Measurements from ENCODE around the gene YWHAG.
"Not testable (repeated sequence)": the region's sequence is repeated elsewhere in the genome, so short reads cannot be mapped to it uniquely, and the experiment has no call there.

YWHAG gene

DNA sequence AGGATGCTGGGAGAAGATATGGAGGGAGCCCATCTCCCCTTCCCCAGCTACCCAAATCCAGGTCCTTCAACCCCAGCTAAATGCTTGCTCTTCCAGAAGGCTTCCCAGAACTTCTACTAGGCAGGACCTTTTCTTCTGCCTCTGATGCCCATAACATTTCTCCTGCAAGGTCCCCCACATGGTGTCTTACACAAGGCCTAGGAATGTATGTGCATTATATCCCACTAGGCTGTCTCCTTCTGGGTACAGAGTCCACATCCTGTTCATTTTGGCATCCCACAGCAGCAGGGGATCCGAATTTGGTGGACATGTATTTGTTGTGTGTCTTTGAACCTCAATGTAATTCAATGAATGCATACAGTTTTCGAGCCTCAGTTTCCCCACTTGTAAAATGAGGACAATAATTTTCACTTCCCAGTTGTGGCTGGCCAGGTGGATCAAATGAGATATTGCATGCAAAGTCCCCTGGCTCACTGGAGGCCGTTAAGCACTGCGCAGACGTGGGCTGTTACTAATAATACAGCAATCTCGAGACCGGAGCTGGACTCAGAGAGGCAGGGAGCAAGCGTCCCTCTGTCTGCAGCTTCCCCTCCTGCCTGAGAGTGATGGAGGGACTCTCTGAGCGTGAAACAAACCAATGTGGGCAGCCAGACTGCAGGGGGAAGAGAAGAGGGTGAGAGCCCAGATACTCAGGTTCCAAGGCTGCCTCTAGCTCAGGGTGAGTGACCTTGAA lies 18.6 kb upstream of the YWHAG start:
- no peak for DNase-seq (ENCODE audit: low read depth)

DNA sequence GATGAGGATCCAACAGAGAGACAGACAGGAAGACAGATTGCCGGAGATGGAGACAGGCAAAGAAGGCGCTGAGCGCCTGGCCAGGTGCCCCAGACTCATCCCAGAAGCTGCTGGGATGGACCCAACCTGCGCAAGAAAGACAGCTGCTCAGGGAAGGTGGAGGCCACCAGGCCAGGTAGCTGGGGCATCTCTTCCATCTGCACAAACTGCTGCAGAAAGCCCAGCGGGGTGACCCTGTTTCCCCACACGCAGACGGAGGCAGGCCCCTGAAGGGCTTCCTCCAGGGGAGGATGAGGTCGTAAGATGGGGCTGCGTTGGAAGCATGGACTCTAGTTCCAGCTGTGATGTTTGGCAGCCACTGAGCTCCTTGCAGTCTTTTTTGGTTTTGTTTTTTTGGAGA lies 16.5 kb upstream of the YWHAG start:
- DNase-seq (ENCODE audit: low read depth) = no peak

DNA sequence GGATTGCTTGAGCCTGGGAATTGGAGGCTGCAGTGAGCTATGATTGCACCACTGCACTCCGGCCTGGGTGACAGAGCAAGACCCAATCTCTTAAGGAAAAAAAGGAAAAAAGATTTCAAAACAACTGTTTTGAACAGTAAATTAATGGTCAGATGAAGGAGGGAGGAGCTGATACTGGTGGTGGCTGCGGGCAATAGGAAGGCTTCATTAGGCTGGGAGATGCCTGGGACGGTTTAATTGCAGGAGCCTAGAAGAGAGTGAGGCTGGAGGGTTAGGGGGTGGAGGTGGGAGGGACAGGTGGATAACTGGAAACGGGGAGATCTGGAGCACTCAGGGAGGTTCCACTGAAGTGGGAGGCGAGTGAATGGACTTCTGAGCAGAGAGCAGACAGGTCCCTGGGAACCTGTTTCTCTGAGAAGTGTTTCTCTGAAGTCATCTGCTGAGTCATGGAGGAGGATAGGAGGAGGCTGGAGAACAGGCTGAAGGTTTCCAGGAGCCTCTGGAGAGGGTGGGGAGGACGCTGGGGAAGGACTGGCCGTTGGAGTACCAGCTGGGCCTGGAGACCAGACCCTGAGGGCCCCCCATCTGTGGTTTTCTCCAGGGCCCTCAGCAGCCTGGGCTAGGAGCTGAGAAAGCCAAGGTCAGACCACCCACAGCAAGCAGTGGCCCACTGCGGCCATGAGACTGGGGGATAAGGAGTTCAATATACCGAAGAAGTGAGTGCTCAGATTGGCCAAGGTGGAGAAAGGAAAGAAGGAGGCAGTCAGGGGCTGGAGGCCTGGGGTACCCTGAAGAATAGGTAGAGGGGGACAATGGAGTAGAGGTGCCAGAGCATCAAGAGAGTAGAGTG lies 14.4 kb upstream of the YWHAG start:
- DNase-seq (ENCODE audit: low read depth) = no peak

DNA sequence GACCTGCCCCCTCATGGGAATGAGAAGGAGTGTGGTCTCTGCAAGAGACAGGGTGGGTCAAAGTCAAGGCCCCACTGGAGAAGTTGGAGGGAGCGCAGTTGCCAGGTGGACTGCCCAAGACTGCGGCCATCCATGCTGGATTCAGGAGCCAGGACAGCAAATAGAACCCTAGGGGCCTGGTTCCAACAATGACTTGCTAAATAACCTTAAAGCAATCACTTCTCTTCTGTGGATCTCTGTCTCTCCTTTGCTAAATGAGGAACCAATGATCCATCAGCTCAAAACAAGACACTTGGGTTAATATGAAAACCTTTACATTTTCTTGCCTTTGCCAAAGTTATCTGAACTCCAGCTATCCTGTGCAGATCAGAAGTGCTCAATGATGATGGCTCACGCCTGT lies 12.6 kb upstream of the YWHAG start:
- no peak for DNase-seq (ENCODE audit: low read depth)

DNA sequence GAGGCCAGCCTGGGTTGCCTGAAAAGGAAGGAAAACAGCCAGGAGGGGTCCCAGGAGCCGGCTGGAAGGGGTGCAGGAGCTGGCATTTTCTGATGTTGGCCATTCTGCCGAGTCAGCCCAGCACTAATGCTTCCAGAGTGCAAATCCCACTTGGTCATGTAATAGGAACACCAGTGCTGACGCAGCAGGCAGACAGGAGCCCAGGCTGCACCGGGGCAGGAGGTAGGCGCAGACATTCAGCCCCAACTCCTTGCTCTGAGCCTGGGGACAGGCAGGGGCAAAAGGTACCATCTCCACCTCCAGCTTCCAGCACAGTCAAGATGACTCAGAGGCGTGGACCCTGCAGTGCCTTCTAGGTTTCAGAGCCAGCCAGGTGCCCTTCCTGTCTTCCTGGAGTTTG lies 10.2 kb upstream of the YWHAG start:
- no peak for DNase-seq (ENCODE audit: low read depth)

DNA sequence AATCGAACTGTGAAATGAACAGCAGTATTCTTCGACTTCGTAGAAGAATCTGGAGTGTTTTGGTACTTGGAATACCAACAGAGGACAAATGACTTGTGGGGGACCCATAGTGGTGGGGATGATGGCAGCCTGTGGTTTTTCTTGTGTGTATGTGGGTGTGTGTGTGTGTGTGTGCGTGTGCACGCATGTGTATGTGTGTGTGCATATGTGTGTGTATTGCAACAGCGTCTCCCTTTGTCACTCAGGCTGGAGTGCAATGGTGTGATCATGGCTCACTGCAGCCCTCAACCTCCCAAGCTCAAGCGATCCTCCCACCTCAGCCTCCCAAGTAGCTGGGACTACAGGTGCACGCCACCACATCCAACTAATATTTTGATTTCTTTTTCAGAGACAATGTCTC lies 9.4 kb upstream of the YWHAG start:
- no peak for DNase-seq (ENCODE audit: low read depth)

DNA sequence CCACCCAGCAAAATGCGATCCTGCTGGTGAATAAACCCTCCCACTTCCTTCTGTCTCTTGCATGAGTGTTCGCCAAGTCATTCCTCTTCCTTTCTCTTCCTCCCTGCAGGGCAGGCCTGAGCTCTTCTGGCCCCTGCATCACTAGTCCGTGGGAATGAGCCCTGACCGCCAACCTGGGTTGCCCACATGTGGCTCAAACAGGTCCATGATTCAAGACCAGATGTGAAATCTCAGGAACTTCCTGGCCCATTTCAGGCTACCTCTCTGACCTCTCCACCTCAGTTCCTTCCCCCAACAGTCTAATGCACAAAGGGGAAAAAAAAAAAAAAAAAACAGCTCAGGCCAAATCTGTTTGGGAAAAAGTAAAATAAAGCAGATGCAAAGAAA lies 5.4 kb upstream of the YWHAG start:
- no peak for DNase-seq (ENCODE audit: low read depth)

DNA sequence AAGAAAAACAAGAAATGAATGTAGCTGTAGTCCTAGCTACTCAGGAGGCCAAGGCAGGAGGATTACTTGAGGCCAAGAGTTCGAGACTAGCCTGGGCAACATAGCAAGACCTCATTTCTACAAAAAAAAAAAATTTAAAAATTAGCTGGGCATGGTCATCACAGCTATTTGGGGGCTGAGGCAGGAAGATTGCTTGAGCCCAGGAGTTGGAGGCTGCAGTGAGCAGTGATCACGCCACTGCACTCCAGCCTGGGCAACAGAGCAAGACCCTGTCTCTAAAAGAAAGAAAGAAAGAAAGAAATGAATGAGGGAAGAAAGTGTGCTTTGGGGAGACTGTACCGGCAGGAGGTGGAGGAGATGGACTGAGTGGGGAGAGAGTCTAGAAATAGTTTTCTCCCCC lies 5.0 kb upstream of the YWHAG start:
- not testable (repeated sequence) for DNase-seq (ENCODE audit: low read depth)

DNA sequence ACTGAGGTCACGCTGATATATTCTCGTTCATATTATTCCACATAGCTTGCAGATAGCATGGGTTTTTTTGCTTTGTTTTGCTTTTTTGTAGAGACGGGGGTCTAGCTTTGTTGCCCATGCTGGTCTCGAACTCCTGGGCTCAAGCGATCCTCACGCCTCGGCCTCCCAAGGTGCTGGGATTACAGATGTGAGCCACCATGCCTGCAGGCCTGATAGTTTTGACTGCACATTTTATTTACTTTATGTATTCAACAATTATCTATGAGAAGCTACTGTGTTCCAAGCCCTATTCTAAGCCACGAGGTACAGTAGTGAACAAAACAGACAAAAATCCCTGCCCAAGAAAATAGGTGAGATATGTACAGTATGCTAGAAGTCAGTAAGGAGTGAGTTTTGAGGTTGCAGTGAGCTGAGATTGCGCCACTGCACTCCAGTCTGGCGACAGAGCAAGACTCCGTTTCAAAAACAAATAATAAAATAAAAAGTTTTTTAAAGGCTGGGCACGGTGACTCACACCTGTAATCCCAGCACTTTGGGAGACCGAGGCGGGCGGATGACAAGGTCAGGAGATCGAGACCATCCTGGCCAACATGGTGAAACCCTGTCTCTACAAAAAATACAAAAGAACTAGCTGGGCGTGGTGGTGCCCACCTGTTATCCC lies 1.3 kb upstream of the YWHAG start:
- DNase-seq (ENCODE audit: low read depth) = no peak

DNA sequence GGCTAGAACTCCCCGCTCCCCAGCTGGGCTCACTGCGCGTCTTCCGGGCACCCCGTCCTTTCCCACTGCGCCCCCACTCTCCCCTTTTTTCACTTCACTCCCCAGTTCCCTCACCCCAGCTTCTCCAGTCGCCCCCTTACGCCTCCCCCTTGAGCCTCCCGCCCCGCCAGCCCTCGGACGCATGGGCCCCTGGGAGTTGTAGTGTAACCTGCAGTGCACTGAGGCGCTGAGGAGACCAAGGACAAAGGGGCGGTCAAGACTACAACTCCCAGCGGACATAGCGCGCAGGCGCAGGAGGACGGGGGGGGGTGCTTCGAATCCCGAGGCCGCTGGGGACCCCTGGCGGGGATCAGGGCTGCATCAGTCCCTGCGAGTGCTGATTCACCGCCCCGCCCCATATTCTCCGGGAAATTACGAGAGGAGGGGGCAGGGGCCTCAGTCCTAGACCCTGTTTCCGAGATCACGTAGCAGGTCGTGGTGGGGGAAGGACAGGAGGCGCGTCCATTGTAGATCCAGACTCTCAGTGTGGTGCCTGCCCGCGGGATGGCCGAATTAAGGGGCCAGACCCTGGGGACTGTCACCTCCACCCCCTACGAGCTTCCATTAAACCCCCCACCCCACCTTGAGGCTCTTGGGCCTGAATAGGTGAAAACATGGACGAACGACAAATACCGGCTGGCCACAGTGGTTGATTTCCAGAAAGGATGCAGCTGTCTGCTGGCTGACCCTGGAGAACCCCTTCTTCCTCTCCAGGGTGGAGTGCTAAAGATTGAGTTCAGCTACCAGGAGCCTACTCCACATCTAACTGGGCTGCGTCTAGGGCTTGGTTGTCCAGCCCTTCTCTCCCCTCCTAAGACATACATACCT lies 553 bp upstream of the YWHAG start:
- DNase-seq (ENCODE audit: low read depth) = peak; percentile 87

DNA sequence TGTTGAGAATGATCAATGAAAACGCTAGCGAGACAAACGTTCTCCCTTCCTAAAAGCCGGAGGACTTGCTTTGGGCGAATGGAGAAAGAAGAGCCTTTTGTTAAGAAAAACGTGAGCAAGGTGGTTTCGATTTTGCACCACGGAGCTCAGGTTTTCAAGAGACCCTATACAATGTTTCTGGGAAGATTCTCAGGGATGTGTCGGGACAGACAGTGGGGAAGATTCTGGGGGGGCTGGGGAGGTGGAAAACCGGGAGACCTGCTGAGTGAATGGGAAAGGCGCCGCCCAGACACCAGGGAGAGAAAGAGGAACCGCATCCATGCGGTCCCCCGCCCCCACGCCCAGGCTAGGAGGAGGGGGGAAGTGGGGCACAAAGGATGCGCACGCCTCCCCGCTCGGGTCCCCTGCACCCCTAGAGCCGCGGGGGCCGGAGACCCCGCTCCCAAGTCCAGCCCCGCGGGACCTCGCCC lies 745 bp downstream of the YWHAG start:
- DNase-seq (ENCODE audit: low read depth) = no peak

DNA sequence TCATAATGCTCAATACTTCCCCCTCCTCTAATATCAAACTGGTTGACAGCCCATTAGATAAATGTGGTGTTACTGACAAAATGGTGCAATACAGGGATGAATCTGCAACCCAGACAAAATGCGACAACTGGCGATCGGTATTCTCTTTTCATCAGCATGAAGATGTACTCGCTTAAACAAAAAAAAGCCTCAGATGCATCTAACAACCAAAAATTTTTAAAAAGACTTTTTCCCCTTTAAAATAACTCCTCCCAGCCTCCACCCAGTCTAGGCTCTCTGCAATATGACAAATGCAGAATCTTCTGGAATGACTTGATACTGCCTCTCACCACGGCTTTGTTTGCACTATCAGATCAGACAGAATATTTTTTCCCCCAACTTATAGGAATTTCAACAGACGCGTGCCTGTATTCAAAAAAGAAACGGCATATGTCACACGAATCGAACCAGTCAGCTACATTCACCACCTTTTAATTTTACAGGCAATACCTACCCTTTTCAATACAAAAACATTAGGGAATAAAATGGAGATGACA lies 1.2 kb downstream of the YWHAG start:
- DNase-seq (ENCODE audit: low read depth) = no peak

DNA sequence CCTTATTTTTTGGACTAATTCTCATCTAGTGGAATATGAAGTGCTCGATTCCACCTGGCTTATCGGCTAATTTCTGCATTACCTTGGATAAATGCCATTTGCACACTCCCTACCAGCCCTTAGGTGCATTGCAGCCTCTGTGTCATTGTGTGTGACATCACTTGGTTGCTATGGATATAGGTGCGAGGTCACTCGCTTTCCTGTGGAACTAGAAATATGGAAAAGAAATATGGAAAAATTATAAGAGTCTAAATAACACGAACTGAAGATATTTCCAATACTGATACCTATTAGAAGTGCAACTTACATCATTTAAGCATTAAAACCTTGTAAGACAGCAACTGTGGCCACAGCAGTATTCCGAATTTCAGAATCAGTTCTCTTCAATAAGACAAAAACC lies 2.0 kb downstream of the YWHAG start:
- no peak for DNase-seq (ENCODE audit: low read depth)

DNA sequence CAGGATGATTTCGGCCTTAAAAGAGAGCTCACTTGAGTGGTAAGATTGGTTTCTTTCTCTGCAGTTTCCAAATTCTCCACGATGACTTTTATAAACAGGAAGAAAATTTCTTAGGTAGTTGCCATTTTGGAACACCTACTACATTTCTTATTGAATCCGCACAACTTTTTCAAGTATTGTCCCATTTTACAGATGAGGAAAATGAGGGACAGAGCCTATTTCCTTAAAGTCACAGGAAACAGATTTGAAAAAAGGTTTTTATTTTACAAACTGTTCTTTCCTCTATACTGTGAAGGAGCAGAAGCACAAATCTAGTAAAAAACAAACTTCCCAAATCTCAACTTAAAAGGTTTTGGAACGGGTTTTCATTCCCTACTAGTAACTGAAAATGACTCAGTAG lies 2.7 kb downstream of the YWHAG start:
- DNase-seq (ENCODE audit: low read depth) = no peak

DNA sequence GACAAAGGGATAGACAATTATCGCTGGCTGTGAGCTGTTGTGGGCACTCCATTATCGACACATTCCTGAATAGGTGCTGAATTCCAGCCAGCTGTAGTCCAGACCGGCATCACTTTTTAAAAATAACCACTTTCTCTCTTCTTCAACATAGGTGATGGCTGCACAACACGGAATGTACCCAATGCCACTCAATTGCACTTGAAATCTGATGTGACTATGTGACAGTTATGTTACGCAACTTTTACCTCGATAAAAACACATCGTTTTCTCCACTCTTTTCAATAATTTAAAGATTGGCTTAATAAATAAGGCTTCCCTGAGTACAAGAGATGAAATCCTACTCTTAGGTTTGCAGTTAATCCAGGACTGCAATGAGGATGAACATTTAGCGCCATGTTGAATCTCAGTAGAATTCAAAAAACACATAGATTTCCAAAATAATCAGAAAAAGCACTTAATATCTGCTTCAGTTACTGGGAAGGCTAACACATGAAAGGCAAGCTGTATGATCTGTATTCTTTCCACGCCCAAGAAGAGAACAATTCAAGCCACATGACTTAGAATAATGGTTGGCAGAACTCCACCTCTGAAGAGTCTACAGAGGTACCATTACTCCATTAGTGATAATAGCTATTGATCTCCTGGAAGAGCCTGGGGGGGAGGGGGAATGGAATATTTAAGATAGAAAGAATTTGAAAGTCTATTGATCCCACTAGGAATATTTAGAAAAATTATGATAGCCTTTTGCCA lies 3.6 kb downstream of the YWHAG start:
- DNase-seq (ENCODE audit: low read depth) = no peak

DNA sequence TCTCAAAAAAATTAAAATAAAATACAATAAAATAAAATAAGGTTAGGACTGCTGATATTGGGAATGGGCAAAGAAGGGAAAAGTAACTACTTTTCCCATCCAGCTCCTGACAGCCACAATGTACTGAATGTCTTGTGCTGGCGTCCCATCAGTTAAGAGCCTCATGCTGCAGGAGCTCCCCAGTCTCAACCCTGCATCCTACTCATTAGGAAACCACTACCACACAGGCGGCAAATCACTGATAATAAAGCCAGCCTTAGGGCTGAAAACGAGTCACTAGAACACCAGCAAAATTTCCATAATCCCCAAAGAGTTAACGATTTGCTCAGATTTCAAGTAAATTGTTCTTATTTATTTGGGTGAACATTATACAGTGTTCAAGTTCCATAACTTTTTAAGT lies 4.3 kb downstream of the YWHAG start:
- DNase-seq (ENCODE audit: low read depth) = no peak

DNA sequence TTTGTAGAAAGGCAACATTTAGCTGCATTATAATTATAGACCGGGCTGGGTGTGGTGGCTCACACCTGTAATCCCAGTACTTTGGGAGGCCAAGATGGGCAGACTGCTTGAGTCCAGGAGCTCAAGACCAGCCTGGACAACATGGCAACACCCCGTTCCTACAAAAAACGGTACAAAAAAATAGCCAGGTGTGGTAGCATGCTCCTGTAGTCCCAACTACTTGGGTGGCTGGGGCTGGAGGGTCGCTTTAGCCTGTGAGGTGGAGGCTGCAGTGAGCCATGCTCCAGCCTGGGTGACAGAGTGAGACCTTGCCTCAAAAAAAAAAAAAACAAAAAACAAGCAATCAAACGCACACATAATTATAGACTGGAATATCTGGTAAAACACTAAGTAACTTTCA lies 5.0 kb downstream of the YWHAG start:
- DNase-seq (ENCODE audit: low read depth) = no peak

DNA sequence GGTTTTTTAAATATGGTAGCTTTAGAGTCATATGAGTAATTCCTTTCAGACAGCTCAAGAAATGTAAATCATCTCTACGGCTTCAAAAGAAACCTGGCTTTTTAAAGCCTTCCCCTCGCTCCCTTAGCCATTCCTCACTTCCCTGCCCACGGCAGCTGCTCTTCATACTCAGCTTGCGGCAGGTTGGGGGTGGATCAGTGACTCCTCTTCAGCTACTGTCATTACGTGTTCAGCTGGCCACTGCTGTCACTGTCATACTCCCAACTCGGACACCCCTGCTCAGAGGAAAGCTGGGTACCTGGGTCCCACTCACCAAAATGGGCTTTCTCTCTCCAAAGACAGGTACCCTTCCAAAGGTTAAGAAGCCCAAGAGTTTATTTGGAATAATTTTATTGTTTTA lies 6.6 kb downstream of the YWHAG start:
- no peak for DNase-seq (ENCODE audit: low read depth)

DNA sequence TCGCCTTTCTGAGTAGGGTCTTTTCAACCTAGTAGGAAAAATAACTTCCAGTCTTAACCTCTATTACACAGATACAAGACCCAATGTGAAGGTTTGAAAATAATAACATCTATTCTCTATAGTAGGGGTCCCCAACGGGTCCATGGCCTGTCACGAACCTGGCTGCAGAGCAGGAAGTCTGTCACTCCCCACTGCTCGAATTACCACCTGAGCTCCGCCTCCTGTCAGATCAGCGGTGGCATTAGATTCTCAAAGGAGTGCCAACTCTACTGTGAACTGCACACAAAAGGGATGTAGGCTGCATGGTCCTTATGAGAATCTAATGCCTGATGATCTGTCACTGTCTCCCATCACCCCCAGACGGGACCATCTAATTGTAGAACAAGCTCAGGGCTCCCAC lies 7.4 kb downstream of the YWHAG start:
- no peak for DNase-seq (ENCODE audit: low read depth)

DNA sequence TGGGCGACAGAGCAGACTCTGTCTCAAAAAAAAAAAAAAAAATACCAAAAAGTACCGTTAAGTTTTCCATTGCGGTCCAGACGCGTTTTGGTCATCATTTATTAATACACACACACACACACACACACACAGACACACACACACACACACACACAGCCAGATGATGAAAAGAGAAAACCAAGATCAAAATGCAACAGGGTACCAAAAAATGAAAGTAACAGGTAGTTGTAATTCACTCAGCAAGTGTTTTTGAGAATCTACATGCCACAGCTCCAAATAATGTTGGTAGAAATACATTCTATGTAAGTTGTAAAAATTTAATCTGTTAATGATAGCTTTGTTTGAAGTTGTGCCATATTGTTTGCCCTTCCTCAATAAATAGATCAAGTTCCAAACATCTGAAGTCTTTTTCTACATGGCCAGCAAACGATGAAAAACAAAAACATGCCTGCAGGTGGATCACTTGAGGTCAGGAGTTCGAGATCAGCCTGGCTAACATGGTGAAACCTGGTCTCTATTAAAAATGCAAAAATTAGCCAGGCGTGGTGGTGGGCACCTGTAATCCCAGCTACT lies 9.4 kb downstream of the YWHAG start:
- DNase-seq (ENCODE audit: low read depth) = no peak

DNA sequence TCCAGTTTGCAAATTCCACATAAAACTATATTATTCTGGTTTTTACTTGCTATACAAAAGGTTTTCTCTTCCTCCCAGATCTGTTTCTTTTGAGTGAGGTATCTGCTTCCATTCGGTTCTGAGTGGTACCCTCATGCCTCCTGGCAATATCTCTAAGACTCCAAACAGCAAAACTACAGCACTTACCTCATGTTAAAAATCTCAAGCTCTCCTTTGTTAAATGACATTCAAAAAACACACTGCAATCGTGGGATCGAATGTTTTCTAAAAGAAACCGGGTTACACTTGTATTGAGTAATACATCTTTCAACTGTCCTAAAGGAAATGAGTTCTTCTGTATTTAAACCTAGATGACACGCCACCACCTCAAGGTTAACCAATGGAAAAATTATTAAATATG lies 11.1 kb downstream of the YWHAG start:
- no peak for DNase-seq (ENCODE audit: low read depth)

Measured in stimulated activated CD8-positive, alpha-beta memory T cell treated with anti-CD3 and anti-CD28 coated beads, Interleukin-12 subunit alpha, Interleukin-12 subunit beta, amount 100 ng/mL, for 1 hour (primary cell).